GM12801 (cell line): Measurements from ENCODE around the gene GEMIN5.

Experiments used
- CTCF ChIP-seq: IDR thresholded peaks from one replicate; pipeline ENCODE4 v1.5.1; 2011; ENCODE audit warnings: control low read depth; ENCODE audit not compliant: insufficient read length; ENCODE audit errors: extremely low read depth

The GEMIN5 gene

GRCh38 chr5:154968953-154969352 is 30.9 kb upstream of the GEMIN5 start:
- no peak for TF ChIP-seq CTCF

- TF ChIP-seq CTCF = no peak
These were observed 29.5 kb upstream of the GEMIN5 start for GRCh38 chr5:154967421-154968024.

- no peak for TF ChIP-seq CTCF
These were observed 28.9 kb upstream of the GEMIN5 start for GRCh38 chr5:154966874-154967273.

DNA sequence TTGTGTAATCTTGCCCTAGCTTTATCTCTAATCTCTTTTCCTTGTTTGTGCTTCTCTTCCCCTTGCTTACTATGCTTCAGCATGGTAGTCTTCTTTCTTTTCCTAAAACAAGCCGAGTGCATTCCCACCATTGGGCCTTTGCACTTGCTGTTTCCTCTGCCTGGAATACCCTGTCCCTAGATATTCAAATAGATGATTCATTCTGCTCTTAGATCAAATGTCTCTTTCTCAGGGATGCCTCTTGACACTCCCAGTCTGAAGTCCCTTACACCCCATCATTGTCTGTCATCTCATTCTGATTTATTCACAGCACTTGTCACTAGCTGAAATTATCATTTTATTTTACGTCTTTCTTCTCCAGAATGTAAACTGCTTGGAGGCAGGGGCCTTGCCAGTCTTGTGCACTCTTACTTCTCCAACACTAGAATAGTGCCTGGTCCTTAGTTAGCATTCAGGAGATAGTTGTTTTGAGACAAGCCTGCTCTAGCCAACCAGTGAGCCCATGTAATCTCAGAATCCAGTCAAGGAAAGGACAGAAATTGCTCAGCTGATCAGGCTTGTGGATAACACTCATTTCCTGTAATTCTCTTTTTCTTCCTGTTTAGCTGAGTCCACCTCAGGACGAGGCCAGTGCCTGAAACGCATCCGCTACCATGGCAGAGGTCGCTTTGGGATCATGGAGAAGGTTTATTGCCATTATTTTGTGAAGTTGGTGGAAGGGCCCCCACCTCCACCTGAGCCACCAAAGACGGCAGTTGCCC is 28.2 kb upstream of the GEMIN5 start:
- no peak for TF ChIP-seq CTCF

DNA sequence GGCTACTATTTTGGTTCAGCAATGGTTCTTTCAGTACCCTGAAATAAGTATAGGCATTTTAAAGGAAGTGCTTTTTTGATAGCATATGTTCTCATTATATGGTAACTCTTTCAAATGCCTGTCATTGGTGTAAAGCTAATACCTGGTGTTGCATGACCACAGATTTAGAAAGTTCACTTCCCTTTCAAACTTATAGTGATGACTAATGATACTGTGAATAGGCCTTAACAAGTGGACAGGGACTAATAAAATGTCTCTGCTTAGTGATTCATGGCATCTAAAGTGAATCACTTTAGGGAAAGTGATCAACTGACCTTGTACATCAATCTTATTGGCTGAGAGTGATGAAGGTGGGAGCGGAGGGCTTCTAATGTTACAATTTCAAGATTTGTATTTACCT is 24.5 kb upstream of the GEMIN5 start:
- TF ChIP-seq CTCF = no peak

GRCh38 chr5:154956712-154957111 is 18.7 kb upstream of the GEMIN5 start:
- TF ChIP-seq CTCF = no peak

GRCh38 chr5:154949781-154950180 is 11.8 kb upstream of the GEMIN5 start:
- TF ChIP-seq CTCF = no peak
